Trophoblast cell (in vitro differentiated cells and primary cell): Measurements from ENCODE around the gene KANSL1.

Experiments used
- DNase-seq, 2 donors: peaks; one replicate each; pipeline ENCODE4 v3.0.0-alpha.2; 2016
- H2AFZ ChIP-seq: 2 replicates; pipeline ENCODE4 v1.6.1; 2013; ENCODE audit warnings: low read length, moderate library complexity, mild to moderate bottlenecking; ENCODE audit not compliant: insufficient read depth, poor library complexity
- H2AK5ac ChIP-seq: 2 replicates; pipeline ENCODE4 v1.6.1; 2013; ENCODE audit warnings: mild to moderate bottlenecking, low read length
- H2BK120ac ChIP-seq: 2 replicates; pipeline ENCODE4 v1.6.1; 2013; ENCODE audit warnings: low read length, mild to moderate bottlenecking, moderate library complexity; ENCODE audit not compliant: insufficient read depth, poor library complexity
- H2BK12ac ChIP-seq: 2 replicates; pipeline ENCODE4 v1.6.1; 2013; ENCODE audit warnings: mild to moderate bottlenecking, low read length, moderate library complexity
- H2BK5ac ChIP-seq: 2 replicates; pipeline ENCODE4 v1.6.1; 2013; ENCODE audit warnings: low read length, low read depth, moderate library complexity, mild to moderate bottlenecking; ENCODE audit not compliant: poor library complexity
- H3K14ac ChIP-seq: 2 replicates; pipeline ENCODE4 v1.6.1; 2013; ENCODE audit warnings: mild to moderate bottlenecking, low read length
- H3K18ac ChIP-seq: 2 replicates; pipeline ENCODE4 v1.6.1; 2013; ENCODE audit warnings: mild to moderate bottlenecking, low read length
- H3K23ac ChIP-seq: 2 replicates; pipeline ENCODE4 v1.6.1; 2013; ENCODE audit warnings: low read length
- H3K27ac ChIP-seq: 2 replicates; pipeline ENCODE4 v1.5.1; 2013; ENCODE audit warnings: low read depth, mild to moderate bottlenecking, inconsistent platforms, low read length, moderate library complexity
- H3K27me3 ChIP-seq: 2 replicates; pipeline ENCODE4 v1.6.1; 2013; ENCODE audit warnings: inconsistent platforms, mild to moderate bottlenecking, low read length, moderate library complexity; ENCODE audit not compliant: insufficient read depth
- H3K36me3 ChIP-seq, 2 experiments: 1 replicate in 1 of 2; 2 replicates in 1 of 2; pipeline ENCODE4 v1.6.1; 2013; ENCODE audit warnings: low read length in 2 of 2, mild to moderate bottlenecking in 2 of 2, moderate library complexity in 1 of 2; ENCODE audit not compliant: insufficient read depth in 2 of 2, control insufficient read depth in 1 of 2
- H3K4ac ChIP-seq: 2 replicates; pipeline ENCODE4 v1.6.1; 2013; ENCODE audit warnings: low read depth, mild to moderate bottlenecking, low read length, moderate library complexity
- H3K4me1 ChIP-seq, 2 experiments: 1 replicate in 1 of 2; 2 replicates in 1 of 2; pipeline ENCODE4 v1.6.1; 2013; ENCODE audit warnings: low read length in 2 of 2, mild to moderate bottlenecking in 2 of 2, moderate library complexity in 1 of 2; ENCODE audit not compliant: insufficient read depth in 2 of 2, control insufficient read depth in 1 of 2
- H3K4me2 ChIP-seq: 2 replicates; pipeline ENCODE4 v1.6.1; 2013; ENCODE audit warnings: inconsistent platforms, mild to moderate bottlenecking, low read length, moderate library complexity
- H3K4me3 ChIP-seq: 2 replicates; pipeline ENCODE4 v1.5.1; 2013; ENCODE audit warnings: mild to moderate bottlenecking, low read depth, low read length, inconsistent platforms
- H3K79me1 ChIP-seq: one replicate; pipeline ENCODE4 v1.6.1; 2013; ENCODE audit warnings: low read length
- H3K79me2 ChIP-seq: 2 replicates; pipeline ENCODE4 v1.6.1; 2013; ENCODE audit warnings: low read length, mild to moderate bottlenecking; ENCODE audit not compliant: control insufficient read depth, insufficient read depth, poor library complexity
- H3K9ac ChIP-seq: 2 replicates; pipeline ENCODE4 v1.6.1; 2013; ENCODE audit warnings: mild to moderate bottlenecking, low read length
- H3K9me3 ChIP-seq: 2 replicates; pipeline ENCODE4 v1.6.1; 2013; ENCODE audit warnings: low read depth, mild to moderate bottlenecking, control low read depth, inconsistent platforms, low read length; ENCODE audit not compliant: insufficient read depth
- H4K12ac ChIP-seq: 2 replicates; pipeline ENCODE4 v1.6.1; 2013; ENCODE audit warnings: low read depth, mild to moderate bottlenecking, low read length, moderate library complexity
- H4K8ac ChIP-seq: 2 replicates; pipeline ENCODE4 v1.6.1; 2013; ENCODE audit warnings: low read depth, mild to moderate bottlenecking, low read length, moderate library complexity
- H4K91ac ChIP-seq: one replicate; pipeline ENCODE4 v1.6.1; 2013; ENCODE audit warnings: low read depth, mild to moderate bottlenecking, low read length, moderate library complexity
- WGBS: extraction: QIAGEN DNeasy Blood & Tissue Kit; methylation state at CpG from one replicate; pipeline ENCODE4 v1.1.7; 2013; ENCODE audit warnings: missing lambda C conversion rate; ENCODE audit not compliant: insufficient read length, insufficient coverage; ENCODE audit errors: extremely low coverage; 5-methylcytosine and 5-hydroxymethylcytosine counted together

Gene KANSL1

DNA sequence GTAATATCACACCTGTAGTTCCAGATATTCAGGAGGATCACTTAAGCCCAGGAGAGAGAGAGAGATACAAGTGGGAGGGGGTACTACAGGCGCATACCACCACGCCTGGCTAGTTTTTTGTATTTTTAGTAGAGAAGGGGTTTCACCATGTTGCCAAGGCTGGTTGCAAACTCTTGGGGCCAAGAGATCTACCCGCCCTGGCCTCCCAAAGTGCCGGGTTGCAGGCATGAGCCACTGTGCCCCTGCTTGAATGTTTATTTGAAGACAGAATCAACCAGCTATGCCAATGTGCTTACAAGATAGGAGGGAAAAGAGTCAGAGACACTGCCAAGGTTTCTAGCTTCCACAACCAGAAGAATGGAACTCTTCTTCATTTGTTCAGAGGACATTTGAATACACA is 106.4 kb downstream of the KANSL1 start:
- WGBS, result no CpG with 5 or more reads among the region's 4 CpGs
- H2BK120ac ChIP-seq, result no peak overlapping the region

GRCh38 chr17:46085522-46085921 is 107.7 kb downstream of the KANSL1 start:
- H3K4me1 ChIP-seq, result no peaks in the 10 kb centered on the region
- H3K23ac ChIP-seq, result no peak overlapping the region
- no peaks in the 10 kb centered on the region for H3K9me3 ChIP-seq
- H3K27me3 ChIP-seq, result no peaks in the 10 kb centered on the region
- no peak overlapping the region for H3K27ac ChIP-seq
- no CpG with 5 or more reads among the region's 6 CpGs for WGBS
- no peak overlapping the region for H2AFZ ChIP-seq
- H3K18ac ChIP-seq, result no peak overlapping the region
- no peaks in the 10 kb centered on the region for H3K79me2 ChIP-seq
- no peak for DNase-seq
- no peak overlapping the region for H3K4ac ChIP-seq
- no peak overlapping the region for H3K4me3 ChIP-seq
- no peak overlapping the region for H4K12ac ChIP-seq
- no peak overlapping the region for H4K8ac ChIP-seq
- H3K14ac ChIP-seq, result no peak overlapping the region
- no peak overlapping the region for H2BK120ac ChIP-seq
- H3K36me3 ChIP-seq, result peaks cover 2 to 11% of the 10 kb centered on the region in 2 experiments
- H3K79me1 ChIP-seq, result no peaks in the 10 kb centered on the region
- no peak overlapping the region for H2BK5ac ChIP-seq
- no peak overlapping the region for H3K4me2 ChIP-seq
- no peak overlapping the region for H2BK12ac ChIP-seq
- no peak overlapping the region for H2AK5ac ChIP-seq
- H4K91ac ChIP-seq, result no peak overlapping the region
- no peak overlapping the region for H3K9ac ChIP-seq

More for the DNA sequence above, 106.4 kb downstream of the KANSL1 start:
- Histone ChIP-seq H3K4me2 (no peak overlapping the region), H3K4ac (no peak overlapping the region), H3K27ac (no peak overlapping the region), H3K9ac (no peak overlapping the region), H3K79me2 (no peaks in the 10 kb centered on the region), H2AK5ac (no peak overlapping the region), H2BK5ac (no peak overlapping the region), H4K12ac (no peak overlapping the region), H2AFZ (no peak overlapping the region), H3K18ac (no peak overlapping the region), H3K9me3 (no peaks in the 10 kb centered on the region), H3K4me1 (no peaks in the 10 kb centered on the region), H4K8ac (no peak overlapping the region), H3K27me3 (no peaks in the 10 kb centered on the region), H4K91ac (no peak overlapping the region), H3K14ac (no peak overlapping the region), H3K79me1 (no peaks in the 10 kb centered on the region), H3K23ac (no peak overlapping the region), H2BK12ac (no peak overlapping the region), H3K4me3 (no peak overlapping the region), H3K36me3 (peaks cover 6 to 11% of the 10 kb centered on the region in 2 experiments)
- DNase-seq, result no peak

DNA sequence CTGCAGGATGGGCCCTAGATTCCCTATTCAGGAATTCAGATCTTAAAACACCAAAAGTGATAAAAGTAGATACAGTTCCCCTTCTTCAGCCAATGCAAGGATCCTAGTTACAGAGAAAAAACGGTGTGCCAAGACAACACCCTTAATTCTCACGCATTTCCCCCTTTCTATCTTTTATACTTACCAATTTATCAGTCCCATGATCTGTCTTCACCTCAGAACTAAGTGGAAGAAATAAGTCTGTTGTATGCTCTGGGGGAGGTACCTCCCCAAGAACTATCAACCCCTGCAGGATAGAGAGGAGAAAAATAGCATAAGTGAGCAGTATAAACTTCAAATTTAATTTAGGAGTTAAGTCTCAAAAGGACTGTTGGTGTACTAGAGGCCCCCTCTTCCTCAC is 111.0 kb downstream of the KANSL1 start:
- Histone ChIP-seq H2BK5ac (no peak overlapping the region), H2BK12ac (no peak overlapping the region), H2BK120ac (no peak overlapping the region), H3K79me2 (no peaks in the 10 kb centered on the region), H3K4me1 (no peaks in the 10 kb centered on the region), H3K23ac (no peak overlapping the region), H3K9me3 (no peaks in the 10 kb centered on the region), H3K14ac (no peak overlapping the region), H3K36me3 (peaks cover 2 to 11% of the 10 kb centered on the region in 2 experiments), H4K12ac (no peak overlapping the region), H3K18ac (no peak overlapping the region), H2AFZ (no peak overlapping the region), H4K91ac (no peak overlapping the region), H3K4me2 (no peak overlapping the region), H3K4me3 (no peak overlapping the region), H3K79me1 (no peaks in the 10 kb centered on the region), H4K8ac (no peak overlapping the region), H3K27ac (no peak overlapping the region), H3K9ac (no peak overlapping the region), H3K27me3 (no peaks in the 10 kb centered on the region), H2AK5ac (no peak overlapping the region), H3K4ac (no peak overlapping the region)
- DNase-seq, result no peak
- 100% methylated on average over 1 of the region's 2 CpGs for WGBS

GRCh38 chr17:46081018-46081320 is 112.3 kb downstream of the KANSL1 start:
- no peaks in the 10 kb centered on the region for H3K79me2 ChIP-seq
- H3K27me3 ChIP-seq, result no peaks in the 10 kb centered on the region
- no peak overlapping the region for H2AK5ac ChIP-seq
- H2BK12ac ChIP-seq, result no peak overlapping the region
- no peak overlapping the region for H4K12ac ChIP-seq
- H4K91ac ChIP-seq, result no peak overlapping the region
- peaks cover 2 to 12% of the 10 kb centered on the region in 2 experiments for H3K36me3 ChIP-seq
- no peak overlapping the region for H4K8ac ChIP-seq
- no peak overlapping the region for H2AFZ ChIP-seq
- H3K4me3 ChIP-seq, result no peak overlapping the region
- no peaks in the 10 kb centered on the region for H3K9me3 ChIP-seq
- no peak overlapping the region for H2BK5ac ChIP-seq
- no peak overlapping the region for H3K4ac ChIP-seq
- H3K18ac ChIP-seq, result no peak overlapping the region
- H3K79me1 ChIP-seq, result no peaks in the 10 kb centered on the region
- H3K14ac ChIP-seq, result no peak overlapping the region
- no peak overlapping the region for H3K27ac ChIP-seq
- H3K9ac ChIP-seq, result no peak overlapping the region
- H3K23ac ChIP-seq, result no peak overlapping the region
- no peak overlapping the region for H2BK120ac ChIP-seq
- H3K4me2 ChIP-seq, result no peak overlapping the region
- H3K4me1 ChIP-seq, result no peaks in the 10 kb centered on the region
- no peak for DNase-seq
